Activated CD4-positive, alpha-beta T cell treated with anti-CD3 and anti-CD28 coated beads for 24 hours (primary cell): ENCODE data around the gene RGS6.

Source experiments
- DNase-seq, 2 donors: peaks; one replicate each; pipeline ENCODE4 v3.0.0-alpha.2; 2020; ENCODE audit warnings: low read depth in 2 of 2

RGS6 gene

GRCh38 chr14:72081137-72081536, 148.9 kb downstream of the RGS6 start:
- DNase-seq, result no peak

- no peak for DNase-seq
These were observed 152.7 kb downstream of the RGS6 start for GRCh38 chr14:72084935-72085334.

- no peak for DNase-seq
These were observed 157.4 kb downstream of the RGS6 start for GRCh38 chr14:72089625-72090024.

GRCh38 chr14:72094844-72095582, 162.8 kb downstream of the RGS6 start:
- no peak for DNase-seq

GRCh38 chr14:72097173-72097783, 165.0 kb downstream of the RGS6 start:
- no peak for DNase-seq

GRCh38 chr14:72098210-72098609, 166.0 kb downstream of the RGS6 start:
- no peak for DNase-seq

GRCh38 chr14:72099566-72099965, 167.3 kb downstream of the RGS6 start:
- no peak for DNase-seq

- peak; percentile 21 to 37 for DNase-seq
These were observed 171.9 kb downstream of the RGS6 start for GRCh38 chr14:72104011-72104613.

- DNase-seq, result no peak
These were observed 179.7 kb downstream of the RGS6 start for GRCh38 chr14:72111911-72112310.

- DNase-seq, result no peak
These were observed 186.6 kb downstream of the RGS6 start for GRCh38 chr14:72118841-72119240.

GRCh38 chr14:72120315-72120714, 188.1 kb downstream of the RGS6 start:
- no peak for DNase-seq

- DNase-seq, result no peak
These were observed 191.5 kb downstream of the RGS6 start for GRCh38 chr14:72123755-72124154.

- no peak for DNase-seq
These were observed 191.9 kb downstream of the RGS6 start for GRCh38 chr14:72124171-72124570.

GRCh38 chr14:72126091-72126490, 193.9 kb downstream of the RGS6 start:
- DNase-seq, result no peak

- no peak for DNase-seq
These were observed 194.3 kb downstream of the RGS6 start for GRCh38 chr14:72126561-72126960.

- DNase-seq, result no peak
These were observed 196.4 kb downstream of the RGS6 start for GRCh38 chr14:72128629-72129028.

GRCh38 chr14:72129291-72129690, 197.1 kb downstream of the RGS6 start:
- DNase-seq, result no peak

GRCh38 chr14:72141084-72141483, 208.9 kb downstream of the RGS6 start:
- DNase-seq, result no peak

- DNase-seq, result no peak
These were observed 210.1 kb downstream of the RGS6 start for GRCh38 chr14:72142328-72142727.

- DNase-seq, result no peak
These were observed 214.0 kb downstream of the RGS6 start for GRCh38 chr14:72146241-72146640.

- no peak for DNase-seq
These were observed 222.6 kb downstream of the RGS6 start for GRCh38 chr14:72154645-72155378.

- DNase-seq, result no peak
These were observed 223.3 kb downstream of the RGS6 start for GRCh38 chr14:72155379-72155993.
